ENCODE data around the gene FURIN. TPM values are rescaled to one million over a fixed set of nuclear protein-coding genes. Genes with fewer than 3 reads are reported as not detected.

Gene FURIN
- total and polyA plus RNA-seq, 5 donors from 2014 or later: 2.9 to 62.5 (median 8.1) TPM

GRCh38 chr15:90859234-90860131 is 8.9 kb upstream of the FURIN start:
- Mint-ChIP-seq H3K4me1 (peaks cover 0 to 31% (median 20%) of the 10 kb centered on the region in 4 donors), H3K27me3 (no peaks in the 10 kb centered on the region), H3K9me3 (no peaks in the 10 kb centered on the region), H3K27ac (peak overlapping the region in 1 of 3 donors; percentile 42), H3K36me3 (peaks cover 3% of the 10 kb centered on the region), H3K4me3 (no peak overlapping the region)
- DNase-seq (no peak), ATAC-seq (ENCODE audit: low read depth in 2 of 2) (no peak)
- Histone ChIP-seq H3K4me1 (ENCODE audit: control insufficient read depth, insufficient read depth, low read length, poor library complexity, severe bottlenecking) (peaks cover 18% of the 10 kb centered on the region), H3K9me3 (ENCODE audit: control insufficient read depth in 2 of 2, low read length in 2 of 2) (no peaks in the 10 kb centered on the region), H3K27me3 (ENCODE audit: control insufficient read depth, insufficient read depth, low read length) (no peaks in the 10 kb centered on the region), H3K4me3 (ENCODE audit: low read depth, low read length) (no peak overlapping the region), H3K36me3 (ENCODE audit: control insufficient read depth, insufficient read depth, low read length) (no peaks in the 10 kb centered on the region), H3K27ac (ENCODE audit: insufficient read depth, low read length, poor library complexity, severe bottlenecking) (no peak overlapping the region)

- Histone ChIP-seq H3K4me1 (ENCODE audit: control insufficient read depth, insufficient read depth, low read length, poor library complexity, severe bottlenecking) (peaks cover 18% of the 10 kb centered on the region), H3K4me3 (ENCODE audit: low read depth, low read length) (no peak overlapping the region), H3K27me3 (ENCODE audit: control insufficient read depth, insufficient read depth, low read length) (no peaks in the 10 kb centered on the region), H3K27ac (ENCODE audit: insufficient read depth, low read length, poor library complexity, severe bottlenecking) (no peak overlapping the region), H3K9me3 (ENCODE audit: control insufficient read depth in 2 of 2, low read length in 2 of 2) (no peaks in the 10 kb centered on the region), H3K36me3 (ENCODE audit: control insufficient read depth, insufficient read depth, low read length) (no peaks in the 10 kb centered on the region)
- no peaks in the 10 kb centered on the region for H3K27me3 Mint-ChIP-seq
- H3K27ac Mint-ChIP-seq: no peak overlapping the region
- no peaks in the 10 kb centered on the region for H3K9me3 Mint-ChIP-seq
- H3K4me1 Mint-ChIP-seq: peaks cover 0 to 26% (median 16%) of the 10 kb centered on the region in 4 donors
- H3K36me3 Mint-ChIP-seq: peaks cover 3% of the 10 kb centered on the region
- ATAC-seq (ENCODE audit: low read depth in 2 of 2): no peak
- no peak for DNase-seq
- H3K4me3 Mint-ChIP-seq: no peak overlapping the region
Measured at GRCh38 chr15:90860450-90860849, 7.9 kb upstream of the FURIN start.

GRCh38 chr15:90860942-90861675 is 7.3 kb upstream of the FURIN start:
- no peak overlapping the region for H3K27ac Mint-ChIP-seq
- no peak for DNase-seq
- H3K4me1 Mint-ChIP-seq: peaks cover 0 to 20% (median 13%) of the 10 kb centered on the region in 4 donors

GRCh38 chr15:90862487-90862886 is 5.9 kb upstream of the FURIN start:
- H3K27ac ChIP-seq (ENCODE audit: insufficient read depth, low read length, poor library complexity, severe bottlenecking): no peak overlapping the region
- no peaks in the 10 kb centered on the region for H3K36me3 ChIP-seq (ENCODE audit: control insufficient read depth, insufficient read depth, low read length)
- Mint-ChIP-seq H3K4me1 (peaks cover 0 to 7% (median 5%) of the 10 kb centered on the region in 4 donors), H3K36me3 (peaks cover 3% of the 10 kb centered on the region), H3K9me3 (no peaks in the 10 kb centered on the region), H3K27ac (no peak overlapping the region), H3K27me3 (no peaks in the 10 kb centered on the region), H3K4me3 (peak overlapping the region in 1 of 4 donors; percentile 58)
- H3K4me1 ChIP-seq (ENCODE audit: control insufficient read depth, insufficient read depth, low read length, poor library complexity, severe bottlenecking): peaks cover 2% of the 10 kb centered on the region
- H3K4me3 ChIP-seq (ENCODE audit: low read depth, low read length): no peak overlapping the region
- no peak for ATAC-seq (ENCODE audit: low read depth in 2 of 2)
- DNase-seq: no peak
- H3K27me3 ChIP-seq (ENCODE audit: control insufficient read depth, insufficient read depth, low read length): no peaks in the 10 kb centered on the region
- no peaks in the 10 kb centered on the region for H3K9me3 ChIP-seq (ENCODE audit: control insufficient read depth in 2 of 2, low read length in 2 of 2)

More at GRCh38 chr15:90860942-90861675, 7.3 kb upstream of the FURIN start:
- Mint-ChIP-seq H3K9me3 (no peaks in the 10 kb centered on the region), H3K4me3 (no peak overlapping the region), H3K36me3 (peaks cover 3% of the 10 kb centered on the region), H3K27me3 (no peaks in the 10 kb centered on the region)
- Histone ChIP-seq H3K9me3 (ENCODE audit: control insufficient read depth in 2 of 2, low read length in 2 of 2) (no peaks in the 10 kb centered on the region), H3K4me3 (ENCODE audit: low read depth, low read length) (no peak overlapping the region), H3K27ac (ENCODE audit: insufficient read depth, low read length, poor library complexity, severe bottlenecking) (no peak overlapping the region), H3K4me1 (ENCODE audit: control insufficient read depth, insufficient read depth, low read length, poor library complexity, severe bottlenecking) (peaks cover 16% of the 10 kb centered on the region), H3K36me3 (ENCODE audit: control insufficient read depth, insufficient read depth, low read length) (no peaks in the 10 kb centered on the region), H3K27me3 (ENCODE audit: control insufficient read depth, insufficient read depth, low read length) (no peaks in the 10 kb centered on the region)
- no peak for ATAC-seq (ENCODE audit: low read depth in 2 of 2)

- H3K4me1 Mint-ChIP-seq: peaks cover 0 to 5% (median 2%) of the 10 kb centered on the region in 4 donors
- no peak for DNase-seq
- Histone ChIP-seq H3K36me3 (ENCODE audit: control insufficient read depth, insufficient read depth, low read length) (no peaks in the 10 kb centered on the region), H3K4me3 (ENCODE audit: low read depth, low read length) (no peak overlapping the region), H3K27ac (ENCODE audit: insufficient read depth, low read length, poor library complexity, severe bottlenecking) (no peak overlapping the region), H3K27me3 (ENCODE audit: control insufficient read depth, insufficient read depth, low read length) (no peaks in the 10 kb centered on the region), H3K4me1 (ENCODE audit: control insufficient read depth, insufficient read depth, low read length, poor library complexity, severe bottlenecking) (no peaks in the 10 kb centered on the region), H3K9me3 (ENCODE audit: control insufficient read depth in 2 of 2, low read length in 2 of 2) (no peaks in the 10 kb centered on the region)
- no peak for ATAC-seq (ENCODE audit: low read depth in 2 of 2)
- peak overlapping the region in 1 of 3 donors; percentile 27 for H3K27ac Mint-ChIP-seq
- no peaks in the 10 kb centered on the region for H3K9me3 Mint-ChIP-seq
- no peaks in the 10 kb centered on the region for H3K27me3 Mint-ChIP-seq
- no peaks in the 10 kb centered on the region for H3K36me3 Mint-ChIP-seq
- peak overlapping the region in 1 of 4 donors; percentile 50 for H3K4me3 Mint-ChIP-seq
Measured at GRCh38 chr15:90862964-90863778, 5.2 kb upstream of the FURIN start.

- Histone ChIP-seq H3K36me3 (ENCODE audit: control insufficient read depth, insufficient read depth, low read length) (no peaks in the 10 kb centered on the region), H3K27ac (ENCODE audit: insufficient read depth, low read length, poor library complexity, severe bottlenecking) (no peak overlapping the region), H3K4me3 (ENCODE audit: low read depth, low read length) (no peak overlapping the region), H3K27me3 (ENCODE audit: control insufficient read depth, insufficient read depth, low read length) (no peaks in the 10 kb centered on the region), H3K9me3 (ENCODE audit: control insufficient read depth in 2 of 2, low read length in 2 of 2) (no peaks in the 10 kb centered on the region), H3K4me1 (ENCODE audit: control insufficient read depth, insufficient read depth, low read length, poor library complexity, severe bottlenecking) (no peaks in the 10 kb centered on the region)
- Mint-ChIP-seq H3K27ac (peak overlapping the region in 1 of 3 donors; percentile 8), H3K4me1 (peaks cover 0 to 8% (median 3%) of the 10 kb centered on the region in 4 donors), H3K27me3 (no peaks in the 10 kb centered on the region), H3K4me3 (peak overlapping the region in 1 of 4 donors; percentile 50), H3K36me3 (no peaks in the 10 kb centered on the region), H3K9me3 (no peaks in the 10 kb centered on the region)
- no peak for ATAC-seq (ENCODE audit: low read depth in 2 of 2)
- DNase-seq: no peak
Measured at GRCh38 chr15:90863987-90864386, 4.4 kb upstream of the FURIN start.

GRCh38 chr15:90864507-90864906 is 3.9 kb upstream of the FURIN start:
- H3K4me3 Mint-ChIP-seq: no peak overlapping the region
- H3K9me3 Mint-ChIP-seq: no peaks in the 10 kb centered on the region
- no peaks in the 10 kb centered on the region for H3K36me3 Mint-ChIP-seq
- no peak overlapping the region for H3K27ac Mint-ChIP-seq
- no peaks in the 10 kb centered on the region for H3K27me3 ChIP-seq (ENCODE audit: control insufficient read depth, insufficient read depth, low read length)
- DNase-seq: no peak
- no peak overlapping the region for H3K4me3 ChIP-seq (ENCODE audit: low read depth, low read length)
- no peaks in the 10 kb centered on the region for H3K36me3 ChIP-seq (ENCODE audit: control insufficient read depth, insufficient read depth, low read length)
- peaks cover 0 to 12% (median 4%) of the 10 kb centered on the region in 4 donors for H3K4me1 Mint-ChIP-seq
- H3K27ac ChIP-seq (ENCODE audit: insufficient read depth, low read length, poor library complexity, severe bottlenecking): no peak overlapping the region
- no peaks in the 10 kb centered on the region for H3K9me3 ChIP-seq (ENCODE audit: control insufficient read depth in 2 of 2, low read length in 2 of 2)
- no peak for ATAC-seq (ENCODE audit: low read depth in 2 of 2)
- no peaks in the 10 kb centered on the region for H3K27me3 Mint-ChIP-seq
- peaks cover 3% of the 10 kb centered on the region for H3K4me1 ChIP-seq (ENCODE audit: control insufficient read depth, insufficient read depth, low read length, poor library complexity, severe bottlenecking)
